ENCODE results near the gene CTSS. TPM values are rescaled to one million over a fixed set of nuclear protein-coding genes. Genes with fewer than 3 reads are reported as not detected.

Gene CTSS
- total RNA-seq, 1 donor from 2014 or later, result 12.2 TPM

GRCh38 chr1:150748878-150749719 is 16.5 kb downstream of the CTSS start:
- TF ChIP-seq CTCF (IDR thresholded peaks at IDR 0.05; ENCODE audit: insufficient read depth, low read length, poor library complexity, severe bottlenecking), result no peak
- H3K36me3 ChIP-seq (ENCODE audit: control insufficient read depth, insufficient read depth, low read length), result no peaks in the 10 kb centered on the region
- H3K27me3 ChIP-seq (ENCODE audit: control insufficient read depth, insufficient read depth, low read length), result no peaks in the 10 kb centered on the region
- no peak overlapping the region for H3K4me3 ChIP-seq (ENCODE audit: low read depth, low read length)
- no peak for DNase-seq (ENCODE audit: low read depth)

- Histone ChIP-seq H3K27me3 (ENCODE audit: control insufficient read depth, insufficient read depth, low read length) (no peaks in the 10 kb centered on the region), H3K36me3 (ENCODE audit: control insufficient read depth, insufficient read depth, low read length) (no peaks in the 10 kb centered on the region), H3K4me3 (ENCODE audit: low read depth, low read length) (no peak overlapping the region)
- DNase-seq (ENCODE audit: low read depth), result no peak
- no peak for TF ChIP-seq CTCF (IDR thresholded peaks at IDR 0.05; ENCODE audit: insufficient read depth, low read length, poor library complexity, severe bottlenecking)
Observed at GRCh38 chr1:150730130-150730721, 35.4 kb downstream of the CTSS start.

GRCh38 chr1:150724336-150724735 is 41.2 kb downstream of the CTSS start:
- Histone ChIP-seq H3K36me3 (ENCODE audit: control insufficient read depth, insufficient read depth, low read length) (no peaks in the 10 kb centered on the region), H3K4me3 (ENCODE audit: low read depth, low read length) (no peak overlapping the region), H3K27me3 (ENCODE audit: control insufficient read depth, insufficient read depth, low read length) (no peaks in the 10 kb centered on the region)
- DNase-seq (ENCODE audit: low read depth), result no peak
- TF ChIP-seq CTCF (IDR thresholded peaks at IDR 0.05; ENCODE audit: insufficient read depth, low read length, poor library complexity, severe bottlenecking), result no peak

GRCh38 chr1:150720703-150721102 is 44.9 kb downstream of the CTSS start, which contains the start of gene HORMAD1:
HORMAD1 (minus strand) TSS chr1:150720895; CDS start chr1:150719505, 1,390 bp downstream.
- no peak within 1 kb of the TSS for H3K4me3 ChIP-seq (ENCODE audit: low read depth, low read length)
- TF ChIP-seq CTCF (IDR thresholded peaks at IDR 0.05; ENCODE audit: insufficient read depth, low read length, poor library complexity, severe bottlenecking), result no peak
- no peak for DNase-seq (ENCODE audit: low read depth)
- H3K36me3 ChIP-seq (ENCODE audit: control insufficient read depth, insufficient read depth, low read length), result no peaks in the 10 kb centered on the region
- no peaks in the 10 kb centered on the region for H3K27me3 ChIP-seq (ENCODE audit: control insufficient read depth, insufficient read depth, low read length)

- no peaks in the 10 kb centered on the region for H3K36me3 ChIP-seq (ENCODE audit: control insufficient read depth, insufficient read depth, low read length)
- no peak for TF ChIP-seq CTCF (IDR thresholded peaks at IDR 0.05; ENCODE audit: insufficient read depth, low read length, poor library complexity, severe bottlenecking)
- no peaks in the 10 kb centered on the region for H3K27me3 ChIP-seq (ENCODE audit: control insufficient read depth, insufficient read depth, low read length)
- no peak for DNase-seq (ENCODE audit: low read depth)
- H3K4me3 ChIP-seq (ENCODE audit: low read depth, low read length), result no peak overlapping the region
Observed at GRCh38 chr1:150720098-150720497, 45.5 kb downstream of the CTSS start.

Data from kidney epithelial cell (primary cell).